BE2C (cell line): ENCODE data around the gene ZNF682. TPM values are rescaled to one million over a fixed set of nuclear protein-coding genes. Genes with fewer than 3 reads are reported as not detected.
"Not testable (repeated sequence)": the region's sequence is repeated elsewhere in the genome, so short reads cannot be mapped to it uniquely, and the experiment has no call there.

ENCODE experiments used
- DNase-seq: peaks from one replicate; pipeline ENCODE4 v3.0.0-alpha.2; 2020
- H3K27me3 ChIP-seq: fragments of 250-450 bp; sonication (Bioruptor Pico); 2 replicates; pipeline ENCODE4 v1.5.1; 2020; ENCODE audit warnings: mild to moderate bottlenecking
- H3K36me3 ChIP-seq: fragments of 250-450 bp; sonication (Bioruptor Pico); 2 replicates; pipeline ENCODE4 v1.5.1; 2020; ENCODE audit warnings: mild to moderate bottlenecking
- H3K4me1 ChIP-seq: fragments of 250-450 bp; sonication (Bioruptor Pico); 2 replicates; pipeline ENCODE4 v1.5.1; 2020
- H3K4me3 ChIP-seq: 2 replicates; pipeline ENCODE4 v1.5.1; 2011; ENCODE audit warnings: low read depth, low read length
- H3K9me3 ChIP-seq: fragments of 250-450 bp; sonication (Bioruptor Pico); 2 replicates; pipeline ENCODE4 v1.5.1; 2020
- polyA plus RNA-seq: library from polyadenylated mRNA; unstranded; fragments of >200 nt; gene quantifications from one replicate; pipeline ENCODE4 v1.2.1, GENCODE V29; 2012; ENCODE audit warnings: low read depth, missing spikeins; ENCODE audit not compliant: insufficient read length, insufficient read depth
- TF ChIP-seq, protein P1 (sequence below): IDR thresholded peaks from 2 replicates; pipeline ENCODE4 v1.5.1; 2012; ENCODE audit warnings: mild to moderate bottlenecking, low read depth, low read length

The ZNF682 gene
- polyA plus RNA-seq: 1.4 TPM

DNA sequence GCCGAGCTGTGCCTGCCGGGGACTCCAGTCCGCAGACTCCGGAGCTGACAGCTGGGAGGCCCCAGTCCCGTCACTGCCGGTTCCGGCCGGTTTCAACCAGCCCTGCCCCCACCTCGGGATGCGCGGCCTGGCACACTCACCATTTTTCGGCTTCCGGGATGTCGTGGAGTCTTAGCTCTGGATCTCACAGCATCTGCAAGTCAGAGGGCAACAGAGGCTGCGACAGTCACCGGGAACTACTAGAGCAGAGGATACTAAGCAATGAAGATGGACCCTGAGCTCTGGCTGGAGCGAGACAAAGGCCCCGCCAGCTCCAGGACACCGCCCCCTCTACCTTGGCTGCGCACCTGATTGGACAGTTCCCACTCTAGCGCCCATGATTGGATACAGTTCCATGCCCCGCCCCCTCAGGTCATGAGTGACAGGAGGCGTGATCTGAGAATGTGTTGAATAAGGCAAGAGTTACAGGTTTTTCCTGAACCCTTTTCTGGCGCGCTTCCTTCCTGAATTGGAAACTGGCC, at the start of gene ZNF682:
ZNF682 (minus strand) TSS at position 303 of the 521 bp plus-strand sequence; CDS start at position 143, 160 bp downstream.
- Histone ChIP-seq H3K36me3 (no peaks in the 10 kb centered on the region), H3K4me1 (no peaks in the 10 kb centered on the region), H3K27me3 (no peaks in the 10 kb centered on the region), H3K9me3 (no peaks in the 10 kb centered on the region), H3K4me3 (peak within 1 kb of the TSS; percentile 87)
- TF ChIP-seq, protein P1, sequence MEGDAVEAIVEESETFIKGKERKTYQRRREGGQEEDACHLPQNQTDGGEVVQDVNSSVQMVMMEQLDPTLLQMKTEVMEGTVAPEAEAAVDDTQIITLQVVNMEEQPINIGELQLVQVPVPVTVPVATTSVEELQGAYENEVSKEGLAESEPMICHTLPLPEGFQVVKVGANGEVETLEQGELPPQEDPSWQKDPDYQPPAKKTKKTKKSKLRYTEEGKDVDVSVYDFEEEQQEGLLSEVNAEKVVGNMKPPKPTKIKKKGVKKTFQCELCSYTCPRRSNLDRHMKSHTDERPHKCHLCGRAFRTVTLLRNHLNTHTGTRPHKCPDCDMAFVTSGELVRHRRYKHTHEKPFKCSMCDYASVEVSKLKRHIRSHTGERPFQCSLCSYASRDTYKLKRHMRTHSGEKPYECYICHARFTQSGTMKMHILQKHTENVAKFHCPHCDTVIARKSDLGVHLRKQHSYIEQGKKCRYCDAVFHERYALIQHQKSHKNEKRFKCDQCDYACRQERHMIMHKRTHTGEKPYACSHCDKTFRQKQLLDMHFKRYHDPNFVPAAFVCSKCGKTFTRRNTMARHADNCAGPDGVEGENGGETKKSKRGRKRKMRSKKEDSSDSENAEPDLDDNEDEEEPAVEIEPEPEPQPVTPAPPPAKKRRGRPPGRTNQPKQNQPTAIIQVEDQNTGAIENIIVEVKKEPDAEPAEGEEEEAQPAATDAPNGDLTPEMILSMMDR: no peak
- peak; percentile 98 for DNase-seq

DNA sequence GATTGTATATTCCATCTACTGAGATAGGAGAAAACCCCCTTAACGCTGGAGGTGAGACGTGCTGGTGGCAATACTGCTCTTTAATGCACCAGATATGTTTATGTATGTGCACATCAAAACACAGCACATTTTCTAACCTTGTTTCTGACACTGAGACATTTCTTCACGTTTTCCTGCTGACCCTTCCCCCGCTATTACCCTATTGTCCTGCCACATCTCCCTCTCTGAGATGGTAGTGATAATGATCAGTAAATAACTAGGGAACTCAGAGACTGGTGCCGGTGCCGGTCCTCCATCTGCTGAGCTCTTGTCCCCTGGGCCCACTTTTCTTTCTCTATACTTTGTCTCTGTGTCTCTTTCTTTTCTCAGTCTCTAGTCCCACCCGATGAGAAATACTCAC, 43.6 kb upstream of the ZNF682 start:
- H3K27me3 ChIP-seq, H3K4me1 ChIP-seq, H3K9me3 ChIP-seq, H3K4me3 ChIP-seq, H3K36me3 ChIP-seq, DNase-seq: not testable (repeated sequence)

DNA sequence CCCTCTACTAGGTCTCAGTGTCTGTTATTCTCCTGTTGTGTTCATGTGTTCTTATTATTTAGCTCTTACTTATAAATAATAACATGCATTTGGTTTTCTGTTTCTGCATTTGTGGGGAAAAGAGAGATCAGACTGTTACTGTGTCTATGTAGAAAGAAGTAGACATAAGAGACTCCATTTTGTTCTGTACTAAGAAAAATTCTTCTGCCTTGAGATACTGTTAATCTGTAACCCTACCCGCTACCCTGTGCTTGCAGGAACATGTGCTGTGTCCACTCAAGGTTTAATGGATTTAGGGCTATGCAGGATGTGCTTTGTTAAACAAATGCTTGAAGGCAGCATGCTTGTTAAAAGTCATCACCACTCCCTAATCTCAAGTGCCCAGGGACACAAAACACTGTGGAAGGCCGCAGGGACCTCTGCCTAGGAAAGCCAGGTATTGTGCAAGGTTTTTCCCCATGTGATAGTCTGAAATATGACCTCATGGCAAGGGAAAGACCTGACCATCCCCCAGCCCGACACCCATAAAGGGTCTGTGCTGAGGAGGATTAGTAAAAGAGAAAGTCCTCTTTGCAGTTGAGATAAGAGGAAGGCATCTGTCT, 43.0 kb upstream of the ZNF682 start:
- H3K27me3 ChIP-seq, H3K36me3 ChIP-seq, H3K9me3 ChIP-seq, H3K4me1 ChIP-seq, DNase-seq, H3K4me3 ChIP-seq: not testable (repeated sequence)

DNA sequence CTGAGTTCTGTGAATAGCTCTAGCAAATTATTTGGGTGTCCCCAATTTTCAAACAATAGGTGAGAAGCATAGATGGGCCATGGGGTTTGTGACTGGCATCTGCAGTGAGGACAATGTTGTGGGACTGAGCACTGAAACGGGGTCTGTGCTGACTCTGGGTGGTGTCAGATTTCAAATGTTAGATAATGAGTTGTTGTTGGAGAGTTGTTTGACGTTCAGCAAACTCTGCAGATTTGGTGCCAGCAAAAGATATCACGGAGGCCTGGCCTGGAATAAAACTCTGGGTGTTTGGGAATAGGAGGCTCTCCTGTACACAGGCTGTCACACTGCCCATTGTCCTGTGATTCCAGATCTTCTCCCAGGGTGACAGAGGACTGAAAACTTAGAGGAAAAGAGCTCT, 41.4 kb upstream of the ZNF682 start:
- TF ChIP-seq, protein P1: no peak
- DNase-seq: no peak
- Histone ChIP-seq H3K27me3 (no peaks in the 10 kb centered on the region), H3K4me1 (no peaks in the 10 kb centered on the region), H3K4me3 (no peak overlapping the region), H3K36me3 (peaks cover 8% of the 10 kb centered on the region), H3K9me3 (no peaks in the 10 kb centered on the region)

DNA sequence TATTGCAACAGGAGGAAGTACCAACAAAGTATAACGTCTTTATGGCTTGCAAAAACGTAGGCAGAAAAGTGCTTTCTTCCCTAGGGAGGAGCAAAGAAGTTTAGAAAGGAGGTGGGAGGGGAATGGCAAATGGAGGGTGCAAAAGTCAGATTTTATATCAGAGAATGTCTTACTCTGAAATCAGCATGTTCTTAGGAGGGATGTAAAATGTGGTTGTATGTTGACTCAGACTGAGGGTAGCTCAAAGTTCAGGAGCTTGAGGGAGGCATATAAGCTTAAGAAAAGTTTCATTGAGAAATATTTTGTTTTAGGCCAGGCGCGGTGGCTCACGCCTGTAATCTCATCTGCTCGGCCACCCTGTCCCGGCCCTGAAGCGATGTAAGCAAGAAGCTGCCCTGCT, 40.2 kb upstream of the ZNF682 start:
- no peaks in the 10 kb centered on the region for H3K9me3 ChIP-seq
- TF ChIP-seq, protein P1: no peak
- H3K27me3 ChIP-seq: no peaks in the 10 kb centered on the region
- H3K4me3 ChIP-seq: peak overlapping the region; percentile 67; the same call in 1 of the 2 replicates
- H3K4me1 ChIP-seq: no peaks in the 10 kb centered on the region
- DNase-seq: no peak
- peaks cover 8% of the 10 kb centered on the region for H3K36me3 ChIP-seq

DNA sequence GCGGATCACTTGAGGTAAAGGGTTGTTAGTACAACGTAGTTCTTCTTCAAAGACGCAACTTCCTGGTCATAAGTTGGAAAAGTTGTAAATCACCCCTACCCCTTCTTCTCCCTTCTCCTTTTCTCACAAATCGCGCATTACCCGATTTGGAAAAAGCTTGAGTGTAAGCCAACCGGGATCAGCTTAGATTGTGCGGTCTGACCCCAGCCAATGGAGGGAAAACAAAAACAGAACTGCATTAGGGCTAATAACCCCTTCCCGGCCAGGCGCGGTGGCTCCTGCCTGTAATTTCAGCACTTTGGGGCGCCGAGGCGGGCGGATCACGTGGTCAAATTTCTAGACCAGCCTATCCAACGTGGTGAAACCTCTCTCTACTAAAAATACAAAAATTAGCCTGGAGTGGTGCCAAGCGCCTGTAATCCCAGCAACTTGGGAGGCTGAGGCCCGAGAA, 39.3 kb upstream of the ZNF682 start:
- no peaks in the 10 kb centered on the region for H3K27me3 ChIP-seq
- peak; percentile 36 for DNase-seq
- H3K4me3 ChIP-seq: peak overlapping the region; percentile 67

More for the DNA sequence above, 39.3 kb upstream of the ZNF682 start:
- Histone ChIP-seq H3K36me3 (peaks cover 8% of the 10 kb centered on the region), H3K4me1 (no peaks in the 10 kb centered on the region), H3K9me3 (no peaks in the 10 kb centered on the region)
- TF ChIP-seq, protein P1: no peak
